Forelimb muscle (tissue), 1 donor: ENCODE data around the gene PSKH1. TPM values are rescaled to one million over a fixed set of nuclear protein-coding genes. Genes with fewer than 3 reads are reported as not detected.
"Not testable (repeated sequence)": the region's sequence is repeated elsewhere in the genome, so short reads cannot be mapped to it uniquely, and the experiment has no call there.

Experiments
- DNase-seq: peaks from one replicate; pipeline ENCODE4 v3.0.0-alpha.2; 2013; ENCODE audit warnings: low read depth
- polyA plus RNA-seq: library from polyadenylated mRNA; unstranded; fragments of 120-200 nt; gene quantifications from one replicate; pipeline ENCODE4 v1.2.1, GENCODE V29; 2013; ENCODE audit not compliant: insufficient read length

The PSKH1 gene
- polyA plus RNA-seq, 1 donor: 21.0 TPM

DNA sequence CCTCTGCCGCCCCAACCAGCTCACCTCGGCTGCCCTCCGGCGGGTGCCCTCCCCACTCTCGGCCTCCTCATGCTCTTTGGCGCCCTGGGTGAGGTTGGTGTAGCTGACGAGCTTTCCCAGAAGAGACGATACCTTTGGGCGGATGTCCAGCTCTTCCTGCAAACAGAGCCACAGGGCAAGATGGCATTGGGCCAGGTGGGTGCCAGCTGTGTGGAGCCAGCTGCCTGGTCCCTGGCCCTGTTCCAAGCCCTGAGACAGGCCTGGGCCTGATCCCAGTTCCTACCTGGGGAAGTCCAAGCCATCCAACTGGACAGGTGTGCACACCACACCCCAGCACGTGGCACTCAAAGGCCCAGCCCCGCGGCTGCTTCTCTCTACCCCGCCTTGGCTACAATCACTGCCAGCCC, 68.5 kb downstream of the PSKH1 start:
- no peak for DNase-seq

DNA sequence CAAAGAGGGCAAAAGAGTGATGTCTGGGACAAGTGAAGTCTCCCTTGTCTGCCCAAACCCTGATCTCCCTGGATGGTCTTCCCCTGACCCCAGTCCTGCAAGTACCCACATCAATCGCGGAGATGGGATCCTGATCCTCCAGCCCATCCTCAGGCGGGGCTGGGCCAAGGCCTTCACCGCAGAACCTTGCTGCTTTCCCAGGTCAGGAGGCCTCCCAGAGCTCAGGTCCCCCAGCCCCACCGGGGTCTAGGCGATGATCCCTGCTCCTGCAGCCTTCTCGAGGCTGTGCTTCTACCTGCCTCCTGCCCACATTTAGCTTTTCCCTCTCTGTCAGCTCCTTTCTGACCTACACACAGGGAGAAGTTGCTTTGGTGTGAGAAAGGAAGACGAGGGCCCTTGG, 69.1 kb downstream of the PSKH1 start:
- DNase-seq: no peak

DNA sequence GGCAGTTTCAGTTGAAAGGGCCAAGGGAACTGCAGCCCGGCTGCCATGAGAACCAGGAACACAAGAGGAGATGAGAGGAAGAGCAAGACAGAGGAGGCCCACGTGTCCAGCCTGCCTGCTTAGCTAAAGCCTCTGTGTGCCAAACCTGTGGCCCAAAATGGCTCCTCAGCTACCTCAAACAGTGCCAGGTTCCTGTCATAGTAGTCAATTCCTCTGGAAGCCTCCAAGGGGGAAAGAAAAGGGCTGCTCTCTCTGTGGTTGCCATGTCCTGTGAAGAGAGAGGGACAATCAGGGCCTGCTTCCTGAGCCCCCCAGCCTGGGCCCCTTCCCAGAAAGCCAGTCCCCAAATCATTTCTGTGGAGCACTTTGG, 70.2 kb downstream of the PSKH1 start:
- DNase-seq: no peak

DNA sequence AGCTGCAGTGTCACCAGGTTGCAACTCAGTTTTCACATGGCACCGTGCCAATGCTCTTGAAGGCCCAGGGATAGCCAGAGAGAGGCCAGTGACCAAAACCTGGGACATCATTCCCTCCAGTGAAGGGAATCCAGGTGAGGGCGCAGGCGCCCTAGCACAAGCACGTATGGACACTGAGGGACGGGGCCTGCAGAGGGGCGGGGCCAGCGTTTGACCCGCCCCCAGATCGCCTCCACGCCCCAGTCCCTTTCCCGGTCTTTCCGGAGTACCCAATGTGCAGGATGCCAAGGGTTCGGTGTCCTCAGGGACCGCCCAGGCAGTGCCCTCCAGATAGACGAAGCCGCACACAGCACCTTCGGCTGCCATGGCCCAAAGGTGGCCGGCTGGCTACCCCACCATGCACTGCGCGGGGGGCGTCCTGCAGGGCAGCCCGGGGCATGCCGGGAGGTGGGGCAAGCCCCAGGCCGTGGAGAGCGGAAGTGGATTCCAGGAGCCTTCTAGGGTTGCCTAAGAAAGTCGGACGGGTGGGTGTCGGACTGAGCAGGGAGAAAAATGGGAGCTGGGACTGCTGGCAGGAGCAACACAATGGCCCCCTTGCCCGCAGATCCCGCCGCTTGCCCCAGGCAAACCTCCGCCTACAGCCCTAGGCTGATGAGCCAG, 70.7 kb downstream of the PSKH1 start:
- no peak for DNase-seq

DNA sequence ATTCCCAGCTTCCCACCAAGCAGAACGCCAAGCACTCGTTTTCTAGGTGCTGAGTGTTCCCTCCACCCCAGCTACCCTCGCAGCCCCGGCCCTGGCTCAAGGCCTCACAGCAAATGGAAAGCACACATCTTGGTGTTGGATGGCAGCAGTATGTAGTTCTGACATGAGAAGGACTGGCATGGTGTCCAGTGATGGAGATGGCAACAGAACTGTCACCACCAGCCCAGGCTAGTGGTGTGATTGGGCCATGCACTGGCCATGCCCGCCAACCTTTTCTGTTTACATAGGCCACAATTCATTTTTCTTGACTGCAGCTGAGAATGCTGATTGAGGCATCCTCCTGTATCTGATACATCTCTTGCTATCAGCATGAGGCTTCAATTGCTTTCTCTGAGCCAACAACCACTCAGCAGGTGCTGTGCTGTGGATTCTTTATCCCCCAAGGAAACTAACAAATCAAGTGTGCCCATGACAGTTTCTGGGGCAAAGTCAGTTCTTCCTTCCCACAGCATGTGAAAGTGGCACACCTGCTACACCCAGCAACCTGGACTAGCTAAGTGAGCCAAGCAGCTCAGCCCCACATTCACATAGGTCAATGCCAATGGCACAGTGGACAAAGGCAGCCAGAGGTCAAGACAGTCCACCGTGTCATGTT, 71.5 kb downstream of the PSKH1 start:
- no peak for DNase-seq

DNA sequence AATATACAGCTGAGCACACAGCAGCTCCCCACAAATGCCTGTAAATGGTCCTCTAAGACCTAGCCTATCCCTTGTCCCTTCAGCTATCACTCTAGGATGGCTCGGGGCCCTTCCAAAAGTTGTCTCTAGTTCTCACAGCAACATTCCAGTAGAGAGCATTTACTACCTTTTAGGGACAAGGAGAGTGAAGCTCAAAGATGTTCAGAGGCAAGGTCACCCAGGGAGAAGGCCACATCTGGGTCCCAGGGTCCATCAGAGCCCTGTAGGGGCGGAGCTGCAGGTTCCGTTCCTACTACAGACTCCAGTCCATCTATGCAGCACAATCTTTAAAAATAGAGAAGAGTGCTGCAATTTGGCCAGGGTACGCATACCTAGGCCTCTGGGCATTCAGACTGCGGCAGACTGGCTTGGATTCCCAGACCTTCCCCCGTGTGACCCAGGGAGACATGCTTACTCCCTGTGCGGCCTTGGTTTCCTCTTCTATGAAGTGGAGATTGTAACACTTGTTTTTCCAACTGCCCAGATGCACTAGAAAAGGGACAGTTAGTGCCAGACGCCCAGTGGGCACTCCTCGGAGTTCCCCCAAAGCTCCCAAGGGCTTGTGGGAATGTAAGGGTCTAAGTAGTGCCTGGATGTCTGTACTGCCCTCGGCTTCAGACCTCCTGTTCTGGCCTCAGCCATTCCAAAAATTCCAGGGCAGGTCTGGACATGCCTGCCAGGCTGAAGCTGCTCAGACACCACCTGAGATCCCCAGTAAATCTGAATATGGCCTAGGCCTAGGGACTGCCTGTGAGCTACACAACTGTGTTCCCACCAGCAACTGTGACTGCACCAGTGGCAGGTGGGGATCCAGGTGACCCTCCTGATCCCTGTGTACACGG, 72.9 kb downstream of the PSKH1 start:
- no peak for DNase-seq

DNA sequence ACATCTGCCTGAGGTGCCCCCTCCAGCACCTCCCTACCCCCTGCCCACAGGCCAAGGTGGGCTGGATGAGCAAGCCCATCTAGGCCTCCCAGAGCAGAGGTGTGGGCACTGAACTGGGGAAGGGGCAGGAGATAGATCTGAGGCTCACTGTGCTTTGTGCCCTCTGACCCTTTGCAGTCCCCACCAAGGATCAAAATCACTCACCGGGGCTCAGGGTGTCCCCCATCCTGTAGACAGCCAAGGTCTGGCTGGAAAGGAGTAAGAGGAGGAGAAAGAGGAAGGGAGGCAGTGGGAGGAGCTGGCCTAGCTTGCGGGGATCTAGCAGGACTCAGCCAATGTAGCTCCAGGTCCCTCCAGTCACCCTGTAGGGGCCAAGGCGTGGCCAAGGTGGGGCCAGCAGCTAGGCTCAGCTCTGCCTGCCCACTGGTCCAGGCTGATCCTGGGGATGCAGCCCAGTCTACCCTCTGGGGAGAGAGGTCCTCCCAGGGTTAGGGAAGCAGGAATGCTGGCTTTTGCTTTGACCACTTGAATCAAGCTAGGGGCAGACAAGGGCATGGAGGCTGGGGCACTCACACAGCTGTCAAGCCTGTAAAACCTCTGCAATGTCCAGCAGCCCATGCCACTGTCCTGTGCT, 73.6 kb downstream of the PSKH1 start:
- DNase-seq: no peak

DNA sequence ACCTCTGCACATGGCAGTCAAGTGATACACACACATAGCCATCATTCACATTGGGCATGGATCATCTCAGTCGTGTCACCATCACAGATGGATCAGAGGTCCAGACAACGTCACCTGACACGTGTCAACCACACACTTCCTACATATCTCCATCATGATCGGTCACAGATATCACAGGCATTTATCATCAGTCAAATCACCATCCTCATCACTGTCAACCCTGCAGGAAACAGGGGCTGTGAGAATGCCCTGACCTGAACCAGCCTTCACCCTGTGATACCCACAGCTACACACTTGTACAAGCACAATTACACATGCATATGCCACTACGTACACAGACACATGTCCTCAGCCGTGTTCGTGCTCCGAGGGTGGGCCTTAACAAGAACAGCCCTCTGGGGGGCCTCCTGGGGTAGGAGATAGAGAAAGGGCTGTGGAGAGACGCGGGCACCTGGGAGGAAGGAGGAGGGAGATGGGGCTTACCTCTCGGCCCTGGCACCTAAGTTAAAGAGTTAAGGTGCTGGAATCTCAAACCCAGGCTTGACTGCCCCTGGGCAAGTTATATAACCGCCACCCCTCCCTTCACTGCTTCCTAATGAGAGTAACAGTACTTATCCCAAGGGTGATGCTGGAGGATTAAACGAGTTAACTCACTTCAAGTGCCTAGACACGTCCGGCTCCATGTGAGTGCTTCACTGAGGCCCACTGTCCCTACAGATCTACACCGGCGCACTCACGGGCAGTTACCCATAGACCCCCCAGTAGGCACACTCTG, 74.3 kb downstream of the PSKH1 start:
- DNase-seq: no peak

DNA sequence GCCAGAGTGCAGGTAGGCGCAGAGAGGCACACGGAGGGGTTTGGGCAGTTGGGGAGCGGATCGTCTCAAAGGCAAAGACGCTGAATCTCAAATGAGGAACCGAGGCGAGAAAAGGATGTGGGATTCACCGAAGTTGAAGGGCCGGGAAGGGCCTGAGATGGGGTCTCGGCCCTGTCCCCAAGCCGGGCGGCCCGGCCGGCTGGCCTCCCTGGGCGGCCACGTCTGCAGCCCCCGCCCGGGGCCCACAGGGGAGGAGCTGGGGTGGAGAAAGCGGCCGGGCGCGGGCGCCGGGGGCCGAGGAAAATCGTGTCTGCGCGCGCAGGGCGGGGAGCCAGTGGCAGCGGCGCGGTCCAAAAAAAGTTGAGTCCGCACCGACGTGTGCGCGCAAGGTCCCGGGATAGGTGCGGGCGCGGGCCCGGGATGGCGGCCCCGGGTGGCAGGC, 74.9 kb downstream of the PSKH1 start:
- DNase-seq: no peak

DNA sequence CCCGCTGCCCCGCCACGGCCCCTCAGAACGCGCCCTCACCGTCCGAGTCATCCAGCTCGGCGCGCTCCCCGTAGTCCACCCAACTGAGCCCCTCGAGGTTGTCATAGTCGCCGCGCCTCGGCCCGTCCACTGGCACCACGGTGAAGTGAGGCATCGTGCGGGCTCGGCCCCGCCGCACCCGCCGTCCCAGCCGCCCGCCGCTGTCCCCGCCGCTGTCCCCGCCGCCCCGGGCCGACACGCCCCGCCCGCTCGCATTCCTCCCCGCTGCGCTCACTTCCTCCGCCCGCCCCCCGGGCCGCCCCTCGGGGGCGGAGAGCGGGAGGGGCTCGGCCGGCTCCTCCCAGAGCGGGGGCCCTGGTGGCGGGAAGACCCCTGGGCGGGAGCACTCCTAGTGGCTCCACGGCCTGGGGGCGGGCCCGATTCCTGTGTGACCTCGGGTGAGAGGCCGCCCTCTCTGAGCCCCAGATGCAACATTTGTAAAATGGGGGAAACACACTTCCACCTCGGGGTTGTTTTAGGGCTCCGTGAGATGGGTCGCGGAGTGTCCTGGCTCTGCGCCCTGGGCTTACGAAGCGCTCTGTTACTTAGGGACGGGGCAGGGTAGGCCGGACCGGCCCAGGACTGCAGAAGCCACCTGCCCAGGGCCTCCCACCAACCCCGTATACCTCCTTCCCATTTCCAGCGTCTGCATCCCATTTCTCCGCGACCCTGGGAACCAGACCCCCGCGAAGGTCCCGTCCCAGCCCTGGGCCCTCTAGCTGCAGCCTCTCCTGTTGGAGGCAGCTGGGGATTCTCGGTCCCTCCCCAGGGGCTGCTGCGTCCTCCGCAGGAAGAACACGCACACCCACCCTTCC, 75.6 kb downstream of the PSKH1 start, which contains the start of gene SLC12A4:
Gene SLC12A4 (minus strand): TSS at position 238 of the 854 bp plus-strand sequence. CDS start 84 bp downstream, at position 154.
- DNase-seq: peak; percentile 62

DNA sequence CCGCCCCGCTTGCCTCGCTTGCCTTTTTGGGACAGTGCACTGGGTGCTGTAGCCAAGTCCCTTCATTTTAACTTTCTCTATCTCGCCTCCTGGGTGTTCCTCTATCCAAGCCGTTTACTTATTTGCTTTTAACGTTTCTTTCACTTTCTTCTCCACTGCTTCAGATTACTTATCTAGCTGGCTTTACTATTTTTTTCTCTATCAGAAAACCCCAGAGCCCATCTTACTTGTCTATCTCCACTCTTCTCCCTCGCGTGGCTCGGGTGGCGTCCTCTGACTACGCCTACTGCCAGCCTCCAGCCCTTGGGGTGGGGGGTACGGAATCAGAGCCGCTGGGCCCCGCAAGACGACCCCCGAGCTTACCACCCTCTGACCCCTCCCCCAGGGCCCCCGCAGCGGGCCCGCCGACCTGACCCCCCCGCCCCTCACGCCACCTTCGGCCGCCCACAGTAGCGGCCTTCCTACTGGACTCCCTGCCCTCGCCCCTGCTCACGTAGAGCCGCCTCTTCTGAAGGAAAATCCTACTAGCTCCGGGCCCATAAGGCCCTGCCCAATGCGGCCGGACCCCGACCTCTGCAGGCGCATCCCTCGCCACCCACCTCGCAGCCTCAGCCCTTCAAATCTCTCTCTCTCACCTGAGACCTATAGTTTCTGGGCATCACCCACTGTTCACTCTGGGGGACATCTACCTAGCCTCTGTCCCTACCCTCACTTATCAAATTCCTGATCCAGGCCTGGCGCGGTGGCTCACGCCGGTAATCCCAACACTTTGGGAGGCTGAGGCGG, 76.4 kb downstream of the PSKH1 start:
- no peak for DNase-seq

DNA sequence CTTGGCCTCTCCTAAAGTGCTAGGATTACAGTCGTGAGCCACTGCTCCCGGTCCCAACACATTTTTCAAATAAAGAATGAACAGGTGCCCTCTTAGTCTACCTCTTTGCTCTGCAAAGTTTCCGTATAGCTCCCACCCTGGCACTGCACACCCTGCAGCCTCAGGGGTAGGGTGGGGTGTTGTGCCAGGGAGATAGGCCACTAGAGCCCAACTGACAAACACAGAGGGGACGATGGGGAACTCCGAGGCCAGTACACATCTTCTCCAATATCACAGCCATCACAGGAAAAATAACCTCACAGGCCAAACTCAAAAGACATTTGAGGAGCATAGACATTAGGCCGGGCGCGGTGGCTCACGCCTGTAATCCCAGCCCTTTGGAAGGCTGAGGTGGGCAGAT, 78.1 kb downstream of the PSKH1 start:
- DNase-seq: no peak

DNA sequence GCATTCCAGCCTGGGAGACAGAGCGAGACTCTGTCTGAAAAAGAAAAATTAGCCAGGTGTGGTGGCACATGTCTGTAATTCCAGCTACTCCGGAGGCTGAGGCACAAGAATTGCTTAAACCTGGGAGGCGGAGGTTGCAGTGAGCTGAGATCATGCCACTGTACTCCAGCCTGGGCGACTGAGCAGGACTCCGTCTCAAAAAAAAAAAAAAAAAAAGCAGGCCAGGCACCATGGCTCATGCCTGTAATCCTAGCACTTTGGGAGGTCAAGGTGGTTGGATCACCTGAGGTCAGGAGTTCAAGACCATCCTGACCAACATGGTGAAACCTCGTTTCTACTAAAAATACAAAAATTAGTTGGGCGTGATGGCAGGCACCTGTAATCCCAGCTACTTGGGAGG, 79.2 kb downstream of the PSKH1 start:
- not testable (repeated sequence) for DNase-seq

DNA sequence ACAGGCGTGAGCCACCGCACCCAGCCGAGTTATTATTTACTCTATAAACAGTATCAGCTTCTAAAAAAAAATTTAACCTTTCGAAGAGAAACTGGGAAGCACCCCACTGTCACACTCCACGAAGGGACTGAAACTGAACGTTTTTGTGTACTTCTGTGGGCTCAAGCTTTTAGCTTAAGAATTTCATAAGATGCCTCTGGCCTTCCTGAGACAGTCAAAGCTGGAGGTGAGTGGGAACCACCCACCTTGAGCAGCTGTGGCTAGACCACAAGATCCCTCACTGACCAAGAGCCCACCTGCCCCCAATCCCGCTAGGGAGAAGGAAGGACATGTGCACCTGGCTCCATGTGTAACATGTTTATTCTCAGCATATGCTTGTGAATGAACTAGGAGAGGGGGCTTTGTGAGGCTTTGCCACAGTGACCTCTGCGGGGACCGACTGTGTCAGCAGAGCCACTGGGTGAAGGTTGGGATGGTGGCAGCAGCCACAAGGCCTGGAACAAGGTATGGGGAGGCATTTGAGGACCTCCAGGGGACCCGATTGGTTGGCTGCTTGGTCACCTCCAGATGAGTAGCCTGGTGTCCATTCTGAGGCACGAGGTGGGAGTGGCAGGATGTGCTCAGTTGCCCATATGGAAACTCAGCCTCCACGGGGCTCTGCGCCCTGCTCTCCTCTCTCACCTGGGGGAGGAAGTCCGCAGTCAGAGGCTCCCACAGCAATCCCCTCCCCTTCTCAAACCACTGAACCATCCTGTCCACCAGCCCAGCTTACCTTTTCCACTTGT, 82.5 kb downstream of the PSKH1 start:
- no peak for DNase-seq

DNA sequence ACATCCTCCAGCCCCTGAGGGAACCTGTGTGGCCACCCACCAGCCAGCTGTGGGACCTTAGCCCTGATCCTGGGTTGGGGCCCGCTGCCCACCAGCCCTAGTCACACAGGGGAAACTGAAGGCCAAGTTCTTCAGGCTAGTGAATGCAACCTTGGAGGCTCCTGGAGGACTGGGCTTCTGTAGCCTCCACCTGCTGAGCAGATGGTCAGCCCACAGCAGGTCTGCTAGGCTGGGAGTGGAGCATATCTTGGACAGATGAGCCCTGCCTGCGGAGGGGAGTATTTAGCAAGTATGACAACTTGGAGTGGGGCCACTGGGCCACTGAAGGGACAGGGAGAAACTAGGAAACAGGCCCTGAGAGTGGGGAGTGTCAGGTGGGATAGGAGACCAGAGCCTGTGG, 83.2 kb downstream of the PSKH1 start:
- DNase-seq: no peak

DNA sequence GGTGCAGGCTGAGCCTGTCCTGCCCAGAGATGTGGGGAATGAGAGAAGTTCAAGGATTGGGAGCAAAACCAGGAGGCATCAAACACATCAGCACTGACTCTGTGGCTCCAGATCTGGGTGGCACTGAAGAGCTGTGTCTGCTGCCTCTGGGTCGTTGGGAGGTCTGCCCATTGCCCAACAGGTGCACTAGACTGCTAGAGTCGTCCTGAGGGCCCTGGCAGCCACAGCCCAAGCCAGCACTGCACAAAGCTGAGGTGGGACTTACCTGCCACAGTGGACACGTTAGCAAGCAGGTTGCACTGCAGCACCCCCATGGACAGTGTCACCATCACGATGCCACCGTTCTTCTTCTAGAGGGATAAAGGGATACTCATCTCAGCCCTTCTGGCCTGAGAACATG, 84.0 kb downstream of the PSKH1 start:
- DNase-seq: no peak

DNA sequence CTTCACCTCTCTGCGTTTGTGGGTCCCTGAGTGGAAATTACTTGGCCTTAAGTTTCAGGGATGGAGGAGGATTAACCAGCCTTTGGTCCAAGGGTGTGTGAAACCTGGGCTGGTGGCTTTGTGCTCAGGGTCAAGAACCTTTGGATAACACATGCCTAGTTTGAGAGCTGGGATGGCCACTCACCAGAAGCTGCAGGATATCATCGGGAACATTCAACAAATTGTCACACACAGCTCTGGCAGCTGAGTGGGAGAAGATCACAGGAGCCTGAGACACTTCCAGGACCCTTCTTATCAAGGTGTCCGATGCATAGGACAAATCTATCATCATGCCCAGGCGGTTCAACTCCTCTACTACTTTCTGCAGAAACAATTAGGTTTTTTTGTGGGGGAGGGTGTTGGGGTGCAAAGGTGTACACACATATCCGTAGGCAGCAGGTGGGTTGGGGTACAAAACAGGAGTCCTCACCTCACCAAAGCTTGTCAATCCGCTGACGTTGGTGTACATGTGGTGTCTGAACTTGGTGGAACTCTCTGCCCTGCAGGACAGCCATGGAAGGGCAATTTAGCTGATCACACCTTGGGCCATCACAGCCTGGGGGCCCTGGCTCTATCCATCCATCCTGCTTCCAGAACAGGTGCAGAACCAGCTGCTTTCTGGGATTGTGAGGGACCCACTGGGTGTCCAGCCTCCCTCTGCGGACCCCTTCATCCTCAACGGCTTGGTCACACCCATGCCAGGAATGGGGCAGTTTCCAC, 84.6 kb downstream of the PSKH1 start:
- no peak for DNase-seq
